Loucy (cell line): Measurements from ENCODE around the gene PSORS1C1.
A peak's percentile ranks its signal among the peaks of the same experiment; 100 is the strongest.

Experiments used
- H2AFZ ChIP-seq: fragments of 200-600 bp; sonication (generic); 2 replicates; pipeline ENCODE4 v1.6.0; 2016; ENCODE audit warnings: antibody characterized with exemption, mild to moderate bottlenecking, low read length, moderate library complexity
- H3F3A ChIP-seq: fragments of 200-600 bp; 2 replicates; pipeline ENCODE4 v1.6.0; 2016; ENCODE audit warnings: antibody characterized with exemption, low read depth, mild to moderate bottlenecking
- H3K27me3 ChIP-seq: fragments of 200-600 bp; sonication (generic); 2 replicates; pipeline ENCODE4 v1.6.1; 2014; ENCODE audit warnings: low read length, mild to moderate bottlenecking; ENCODE audit not compliant: insufficient read depth, poor library complexity, severe bottlenecking
- H3K36me3 ChIP-seq: fragments of 200-600 bp; sonication (generic); 2 replicates; pipeline ENCODE4 v1.6.1; 2016; ENCODE audit warnings: low read length; ENCODE audit not compliant: insufficient read depth
- H3K4me1 ChIP-seq: fragments of 200-600 bp; sonication (generic); 2 replicates; pipeline ENCODE4 v1.5.1; 2014; ENCODE audit warnings: low read length, mild to moderate bottlenecking; ENCODE audit not compliant: insufficient read depth, poor library complexity, severe bottlenecking
- H3K4me2 ChIP-seq: fragments of 200-600 bp; sonication (generic); 2 replicates; pipeline ENCODE4 v1.6.0; 2014; ENCODE audit warnings: antibody characterized with exemption, low read length, low read depth, mild to moderate bottlenecking; ENCODE audit not compliant: poor library complexity, severe bottlenecking
- H3K4me3 ChIP-seq: fragments of 200-600 bp; sonication (generic); 2 replicates; pipeline ENCODE4 v1.5.1; 2014; ENCODE audit warnings: low read length, mild to moderate bottlenecking, mixed read lengths; ENCODE audit not compliant: poor library complexity, severe bottlenecking
- H3K79me2 ChIP-seq: fragments of 200-600 bp; sonication (generic); 2 replicates; pipeline ENCODE4 v1.6.1; 2014; ENCODE audit warnings: low read length; ENCODE audit not compliant: insufficient read depth
- H3K9ac ChIP-seq: fragments of 200-600 bp; sonication (generic); 2 replicates; pipeline ENCODE4 v1.6.0; 2014; ENCODE audit warnings: mild to moderate bottlenecking, low read depth, low read length, moderate library complexity; ENCODE audit not compliant: poor library complexity, severe bottlenecking
- H3K9me2 ChIP-seq: fragments of 200-600 bp; sonication (generic); replicated peaks from 2 replicates; pipeline ENCODE4 v1.6.1; 2016; ENCODE audit warnings: low read depth, low read length, mixed read lengths
- H3K9me3 ChIP-seq: fragments of 200-600 bp; sonication (generic); 2 replicates; pipeline ENCODE4 v1.6.1; 2014; ENCODE audit warnings: mild to moderate bottlenecking, antibody characterized with exemption, low read length, low read depth; ENCODE audit not compliant: insufficient read depth
- H4K20me1 ChIP-seq: fragments of 200-600 bp; sonication (generic); 2 replicates; pipeline ENCODE4 v1.6.0; 2014; ENCODE audit warnings: antibody characterized with exemption, low read length, mild to moderate bottlenecking; ENCODE audit not compliant: insufficient read depth, poor library complexity, severe bottlenecking
- EZH2phosphoT487 ChIP-seq: fragments of 200-600 bp; IDR thresholded peaks from 2 replicates; pipeline ENCODE4 v1.6.1; 2018; ENCODE audit warnings: antibody characterized with exemption, mild to moderate bottlenecking, moderate library complexity, borderline replicate concordance
- TF ChIP-seq, protein P1 (sequence below): fragments of 200-600 bp; sonication (generic); conservative IDR thresholded peaks from 2 replicates; pipeline ENCODE4 v1.5.1; 2014; ENCODE audit warnings: mild to moderate bottlenecking, antibody characterized with exemption, low read length

The PSORS1C1 gene

DNA sequence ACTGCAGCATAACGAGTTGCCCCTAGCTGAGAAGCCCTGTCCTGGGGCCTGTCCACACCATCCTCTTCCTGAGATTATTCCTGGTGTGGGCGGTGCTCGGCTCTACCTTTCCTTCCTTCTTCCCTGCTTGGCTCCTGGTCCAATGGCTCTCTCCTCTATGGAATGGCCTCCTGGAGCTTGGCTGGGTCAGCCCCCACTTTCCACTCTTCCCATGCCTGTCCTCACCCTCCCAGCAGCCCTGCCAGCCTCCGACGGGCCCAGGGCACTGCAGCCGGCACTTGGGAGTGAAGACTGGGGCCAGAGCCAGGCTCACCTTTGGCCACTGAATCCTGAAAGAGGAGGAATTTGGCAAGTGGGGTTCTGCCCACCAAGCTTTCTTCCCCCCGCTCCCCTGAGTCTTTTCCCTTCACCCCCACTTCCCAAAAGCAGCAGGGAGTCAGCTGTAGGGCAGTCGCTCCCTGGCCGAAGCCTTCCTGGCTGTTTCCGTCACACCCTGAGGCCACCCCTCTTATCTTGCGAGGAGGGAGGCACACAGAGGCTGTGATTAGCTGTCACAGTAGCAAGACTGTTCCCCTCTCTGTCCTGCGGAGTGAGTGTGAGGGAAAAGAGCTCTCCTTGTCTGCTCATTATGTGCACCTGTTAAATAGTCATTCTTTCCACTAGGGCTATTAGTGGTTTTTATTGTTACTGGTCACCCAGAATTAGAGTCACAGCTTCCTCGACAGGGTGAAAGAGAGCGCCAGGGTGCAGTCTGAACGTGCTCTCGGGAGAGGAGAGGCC lies 12.0 kb downstream of the PSORS1C1 start:
- H3K9ac ChIP-seq: no peak overlapping the region

DNA sequence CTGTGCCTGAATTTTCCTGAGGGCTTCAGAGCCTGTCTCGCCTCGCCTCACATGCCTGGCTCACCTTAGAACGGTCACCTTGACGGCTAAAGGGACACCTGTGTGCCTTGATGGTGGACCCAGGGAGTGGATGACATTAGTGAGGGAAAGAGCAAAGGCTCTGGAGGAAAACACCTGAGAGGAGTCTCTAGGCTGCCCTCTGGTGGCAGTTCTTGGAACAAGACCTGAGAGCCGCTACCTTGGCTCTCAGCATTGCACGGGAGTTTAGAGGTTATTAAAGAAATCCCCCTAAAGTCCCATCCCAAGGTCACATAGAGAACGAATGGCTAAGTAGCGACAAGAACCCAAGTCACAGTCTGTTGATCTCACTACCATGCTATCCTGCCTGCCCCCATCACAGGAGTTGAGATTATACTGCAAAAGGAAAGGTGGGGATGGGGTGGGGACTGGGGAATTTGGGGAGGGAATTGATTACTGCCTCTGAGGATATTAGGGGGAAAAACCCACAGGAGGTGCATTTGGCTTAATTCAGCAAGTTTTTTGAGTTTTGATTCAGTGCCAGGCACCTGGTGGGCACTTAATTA lies 13.6 kb downstream of the PSORS1C1 start:
- Histone ChIP-seq H3K9ac (no peak overlapping the region), H4K20me1 (no peaks in the 10 kb centered on the region), H3K4me2 (no peak overlapping the region), H3K4me1 (peaks cover 3% of the 10 kb centered on the region), H3K36me3 (no peaks in the 10 kb centered on the region), H3K27me3 (no peaks in the 10 kb centered on the region), H3K9me3 (no peaks in the 10 kb centered on the region), H3K79me2 (no peaks in the 10 kb centered on the region), H2AFZ (no peak overlapping the region), H3K4me3 (no peak overlapping the region), H3F3A (no peaks in the 10 kb centered on the region), H3K9me2 (no peaks in the 10 kb centered on the region)
- TF ChIP-seq, protein P1, sequence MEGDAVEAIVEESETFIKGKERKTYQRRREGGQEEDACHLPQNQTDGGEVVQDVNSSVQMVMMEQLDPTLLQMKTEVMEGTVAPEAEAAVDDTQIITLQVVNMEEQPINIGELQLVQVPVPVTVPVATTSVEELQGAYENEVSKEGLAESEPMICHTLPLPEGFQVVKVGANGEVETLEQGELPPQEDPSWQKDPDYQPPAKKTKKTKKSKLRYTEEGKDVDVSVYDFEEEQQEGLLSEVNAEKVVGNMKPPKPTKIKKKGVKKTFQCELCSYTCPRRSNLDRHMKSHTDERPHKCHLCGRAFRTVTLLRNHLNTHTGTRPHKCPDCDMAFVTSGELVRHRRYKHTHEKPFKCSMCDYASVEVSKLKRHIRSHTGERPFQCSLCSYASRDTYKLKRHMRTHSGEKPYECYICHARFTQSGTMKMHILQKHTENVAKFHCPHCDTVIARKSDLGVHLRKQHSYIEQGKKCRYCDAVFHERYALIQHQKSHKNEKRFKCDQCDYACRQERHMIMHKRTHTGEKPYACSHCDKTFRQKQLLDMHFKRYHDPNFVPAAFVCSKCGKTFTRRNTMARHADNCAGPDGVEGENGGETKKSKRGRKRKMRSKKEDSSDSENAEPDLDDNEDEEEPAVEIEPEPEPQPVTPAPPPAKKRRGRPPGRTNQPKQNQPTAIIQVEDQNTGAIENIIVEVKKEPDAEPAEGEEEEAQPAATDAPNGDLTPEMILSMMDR: peak; percentile 82
- no peak for TF ChIP-seq EZH2phosphoT487

More for the DNA sequence above, 12.0 kb downstream of the PSORS1C1 start:
- Histone ChIP-seq H3K4me1 (peaks cover 3% of the 10 kb centered on the region), H3K9me3 (no peaks in the 10 kb centered on the region), H3K9me2 (no peaks in the 10 kb centered on the region), H3K4me2 (no peak overlapping the region), H3K79me2 (no peaks in the 10 kb centered on the region), H2AFZ (no peak overlapping the region; the same call in 1 of the 2 replicates), H3F3A (no peaks in the 10 kb centered on the region), H4K20me1 (no peaks in the 10 kb centered on the region), H3K36me3 (no peaks in the 10 kb centered on the region), H3K4me3 (no peak overlapping the region), H3K27me3 (no peaks in the 10 kb centered on the region)
- TF ChIP-seq, protein P1: no peak
- TF ChIP-seq EZH2phosphoT487: no peak

DNA sequence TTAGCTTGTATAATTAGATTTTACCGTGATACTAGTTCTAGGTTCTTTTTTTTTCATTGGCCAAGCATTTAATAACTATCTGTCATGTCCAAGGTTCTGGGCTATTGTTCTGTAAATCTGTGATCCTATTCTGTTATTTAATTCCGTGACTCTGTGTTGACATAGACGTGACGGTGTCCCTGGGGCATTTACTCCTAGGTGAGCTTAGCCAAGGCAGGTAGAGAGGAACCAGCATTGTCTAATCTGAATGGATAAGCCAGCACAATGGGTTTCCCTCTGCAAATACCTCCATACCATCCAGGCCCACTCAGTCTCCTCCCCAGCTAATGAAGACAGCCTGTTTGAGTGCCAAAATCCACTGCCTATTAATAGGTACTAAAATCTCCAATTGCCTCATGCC lies 14.5 kb downstream of the PSORS1C1 start:
- TF ChIP-seq, protein P1: no peak
- no peak for TF ChIP-seq EZH2phosphoT487
- Histone ChIP-seq H2AFZ (no peak overlapping the region), H3F3A (no peaks in the 10 kb centered on the region)

More for the DNA sequence above, 14.5 kb downstream of the PSORS1C1 start:
- Histone ChIP-seq H3K9me3 (no peaks in the 10 kb centered on the region), H3K4me3 (no peak overlapping the region), H3K9me2 (no peaks in the 10 kb centered on the region), H3K9ac (no peak overlapping the region), H3K79me2 (no peaks in the 10 kb centered on the region), H3K4me1 (peaks cover 3% of the 10 kb centered on the region), H3K4me2 (no peak overlapping the region), H3K36me3 (no peaks in the 10 kb centered on the region), H3K27me3 (no peaks in the 10 kb centered on the region), H4K20me1 (no peaks in the 10 kb centered on the region)
